Omental fat pad (tissue), 4 donors: ENCODE measurements around the gene KCNJ5. TPM values are rescaled to one million over a fixed set of nuclear protein-coding genes. Genes with fewer than 3 reads are reported as not detected.

Source experiments
- ATAC-seq: fragments of 150-250 bp; one replicate; pipeline ENCODE4 v1.9.1; 2016; ENCODE audit warnings: mild to moderate bottlenecking, moderate library complexity; ENCODE audit not compliant: low FRiP score
- DNase-seq: peaks from one replicate; pipeline ENCODE4 v3.0.0-alpha.2; 2019; ENCODE audit warnings: low spot score
- CTCF ChIP-seq, 3 donors: fragments of 450-650 bp; IDR thresholded peaks; one replicate each; pipeline ENCODE4 v1.5.1; 2016 to 2017; ENCODE audit warnings: antibody characterized with exemption in 3 of 3, mild to moderate bottlenecking in 3 of 3, moderate library complexity in 2 of 3
- total RNA-seq, 4 donors: library from RNA; depleted of rRNA; stranded (reverse); fragments of >200 nt; gene quantifications; one replicate each; pipeline ENCODE4 v1.1.0, GENCODE V29; 2016

KCNJ5 gene
- total RNA-seq, 4 donors from 2014 or later: 1.5 to 12.1 (median 3.0) TPM

DNA sequence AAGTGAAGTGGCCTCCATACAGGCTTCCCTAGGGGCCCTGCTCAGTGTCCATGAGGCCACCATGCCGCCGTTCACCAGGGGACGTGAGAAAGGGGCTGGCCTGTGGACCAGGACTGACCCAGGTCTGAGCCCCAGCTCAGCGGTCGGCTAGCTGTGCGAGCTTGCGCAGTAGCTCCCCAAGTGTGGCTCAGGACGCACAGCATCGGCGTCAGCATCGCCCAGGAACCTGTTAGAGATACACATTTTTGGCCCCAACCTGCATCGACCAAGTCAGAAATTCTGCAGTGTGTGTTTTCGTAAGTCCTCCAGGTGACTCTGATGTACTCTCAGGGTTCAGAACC is 51.1 kb downstream of the KCNJ5 start:
- ATAC-seq (no peak), DNase-seq (no peak)
- no peak for TF ChIP-seq CTCF (IDR thresholded peaks at IDR 0.05)

- no peak for TF ChIP-seq CTCF (IDR thresholded peaks at IDR 0.05)
- DNase-seq (no peak), ATAC-seq (no peak)
These were observed 51.8 kb downstream of the KCNJ5 start, which contains the start of gene TP53AIP1 for GRCh38 chr11:128942817-128943427. Gene TP53AIP1 (minus strand): TSS chr11:128942871. CDS start chr11:128937818, 5,053 bp downstream.

- ATAC-seq (no peak), DNase-seq (no peak)
- TF ChIP-seq CTCF (IDR thresholded peaks at IDR 0.05): no peak
These were observed 52.3 kb downstream of the KCNJ5 start for GRCh38 chr11:128943428-128943976.

GRCh38 chr11:128946648-128947047 is 55.5 kb downstream of the KCNJ5 start:
- no peak for TF ChIP-seq CTCF (IDR thresholded peaks at IDR 0.05)
- DNase-seq: no peak
- ATAC-seq: no peak

DNA sequence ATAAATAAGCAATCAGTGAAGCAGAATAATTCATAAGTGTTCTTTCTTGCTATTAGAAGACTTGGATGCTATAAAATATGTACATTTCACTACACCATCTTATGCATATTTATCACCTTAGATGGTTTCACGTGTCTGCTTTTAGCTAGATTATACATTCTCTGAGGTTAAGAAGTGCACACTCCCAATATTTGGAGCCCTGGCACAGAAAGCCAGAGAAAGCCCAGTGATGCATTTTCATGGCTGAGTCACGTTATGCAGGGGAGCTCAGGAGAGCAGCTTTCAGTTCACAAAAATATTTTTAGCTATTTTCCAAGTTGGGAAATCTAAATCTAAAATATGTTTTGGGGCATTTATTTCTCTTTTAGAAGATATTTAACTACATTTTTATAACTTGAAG is 56.6 kb downstream of the KCNJ5 start:
- TF ChIP-seq CTCF (IDR thresholded peaks at IDR 0.05): no peak
- ATAC-seq (no peak), DNase-seq (no peak)

- ATAC-seq: no peak
- no peak for DNase-seq
- TF ChIP-seq CTCF (IDR thresholded peaks at IDR 0.05): no peak
These were observed 57.4 kb downstream of the KCNJ5 start for GRCh38 chr11:128948583-128948982.

DNA sequence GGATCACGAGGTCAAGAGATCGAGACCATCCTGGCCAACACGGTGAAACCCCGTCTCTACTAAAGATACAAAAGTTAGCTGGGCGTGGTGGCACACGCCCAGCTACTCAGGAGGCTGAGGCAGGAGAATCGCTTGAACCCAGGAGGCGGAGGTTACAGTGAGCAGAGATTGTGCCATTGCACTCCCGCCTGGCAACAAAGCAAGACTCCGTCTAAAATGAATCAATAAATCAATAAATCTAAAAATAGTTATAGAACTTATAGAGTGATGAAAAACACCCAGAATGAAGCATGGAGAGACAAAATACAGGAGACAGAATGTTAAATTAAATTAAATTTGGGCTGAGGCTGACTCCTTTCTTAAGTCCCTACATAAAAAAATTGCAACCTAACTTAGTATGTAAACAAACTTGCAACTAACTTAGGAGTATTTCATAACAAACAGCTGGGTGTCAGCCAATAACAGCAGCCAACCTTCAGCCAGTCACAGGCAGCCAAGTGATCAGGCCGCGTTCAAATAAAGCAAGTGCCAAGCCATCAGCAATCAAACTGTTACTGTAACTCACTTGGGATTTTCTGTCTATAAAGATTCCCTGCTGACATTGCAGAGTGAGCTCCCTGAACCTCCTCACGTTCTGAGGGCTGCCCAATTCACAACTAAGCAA is 58.8 kb downstream of the KCNJ5 start:
- ATAC-seq (no peak), DNase-seq (no peak)
- TF ChIP-seq CTCF (IDR thresholded peaks at IDR 0.05): no peak
